NCI-H2029 treated with DMSO at 0.1 percent for 48 hours (cell line): ENCODE measurements around the gene DUS3L.

Experiments used
- DNase-seq: peaks from one replicate; lab custom pipeline; 2025; lab: John Stamatoyannopoulos, UW

The DUS3L gene

DNA sequence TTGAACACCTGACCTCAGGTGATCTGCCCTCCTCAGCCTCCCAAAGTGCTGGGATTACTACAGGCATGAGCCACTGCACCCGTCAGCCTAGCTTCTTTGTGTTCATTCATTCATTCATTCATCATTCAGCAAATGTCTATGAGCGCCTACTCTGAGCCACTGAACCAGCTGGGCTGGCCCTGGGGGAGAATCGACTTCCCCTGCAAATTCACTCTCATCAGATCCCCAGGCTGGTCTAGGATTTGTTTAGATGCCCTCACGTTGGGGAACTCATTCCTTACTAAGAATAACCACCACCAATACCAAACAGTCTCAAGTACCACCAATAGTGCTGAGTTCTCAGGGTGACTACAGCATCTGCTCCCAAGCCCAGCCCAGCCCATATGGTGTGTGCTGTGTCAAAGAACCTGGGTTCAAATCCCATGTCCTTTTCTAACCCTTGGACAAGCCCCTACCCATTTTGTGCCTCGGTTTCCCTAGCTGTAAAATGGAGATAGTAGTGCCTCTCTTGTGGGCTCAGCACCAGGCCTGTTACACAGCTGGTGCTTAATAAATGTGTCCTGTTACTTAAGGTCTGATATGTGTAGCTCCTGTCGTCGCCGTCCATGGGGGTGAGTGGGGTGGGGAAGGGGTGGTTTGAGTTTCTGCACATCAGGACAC, 30.7 kb upstream of the DUS3L start:
- no peak for DNase-seq

DNA sequence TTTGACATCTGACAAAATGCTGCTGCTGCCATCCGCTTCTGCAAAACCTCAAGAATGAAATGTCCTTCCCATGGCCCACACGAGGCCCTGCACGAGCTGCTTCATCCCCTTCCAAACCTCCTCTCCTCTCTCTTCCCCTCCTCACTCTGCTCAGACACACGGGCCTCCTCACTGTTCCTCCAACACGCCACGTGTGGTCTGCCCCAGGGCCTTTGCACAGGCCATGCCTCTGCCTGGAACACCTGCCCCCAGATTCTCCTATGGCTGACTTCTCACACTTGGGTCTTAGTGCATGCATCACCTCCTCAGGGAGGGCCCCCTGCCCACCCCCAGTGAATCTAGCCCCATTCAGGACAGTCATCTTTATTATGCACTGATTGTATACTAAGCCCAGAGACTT, 29.8 kb upstream of the DUS3L start:
- DNase-seq: no peak

DNA sequence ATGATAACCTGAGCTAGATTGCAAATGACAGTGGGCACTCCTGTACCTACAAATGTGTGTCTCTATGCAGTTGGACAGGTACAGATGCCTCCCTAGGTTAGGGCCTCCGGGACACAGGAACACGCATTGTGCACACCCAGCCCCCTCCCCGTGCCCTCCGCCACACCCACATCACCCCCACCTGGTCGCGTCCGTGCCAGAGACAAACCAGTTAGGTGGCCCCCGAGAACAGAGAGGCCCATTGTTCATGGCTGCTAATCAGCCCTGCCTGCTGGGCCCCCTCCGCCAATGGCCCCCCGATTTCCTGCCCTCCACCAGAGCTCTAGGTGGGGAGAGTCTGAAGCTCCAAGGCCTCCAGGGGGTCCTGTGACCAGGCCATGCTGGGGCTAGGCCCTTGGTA, 27.6 kb upstream of the DUS3L start:
- DNase-seq: no peak

GRCh38 chr19:5817218-5817617, 26.3 kb upstream of the DUS3L start:
- DNase-seq: no peak

DNA sequence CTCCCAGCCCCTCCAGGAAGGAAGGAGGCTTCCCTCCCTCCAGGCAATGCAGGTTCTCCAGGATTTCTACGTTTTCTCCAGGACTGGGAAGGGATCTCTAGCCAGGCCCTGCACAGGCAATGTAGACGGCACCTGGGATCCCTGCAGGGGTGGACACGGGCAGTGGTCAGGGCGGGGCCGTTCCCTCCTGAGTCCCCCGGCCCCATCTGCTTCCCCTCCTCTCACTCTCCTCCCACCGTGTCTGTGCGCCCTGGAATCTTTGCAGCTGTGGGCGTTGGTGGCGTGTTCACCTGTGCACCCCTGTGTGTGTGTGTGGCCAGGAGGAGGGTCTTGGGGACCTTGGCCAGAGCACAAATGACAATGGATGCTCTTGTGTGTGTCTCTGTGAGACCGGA, 23.9 kb upstream of the DUS3L start:
- no peak for DNase-seq

- no peak for DNase-seq
Measured at GRCh38 chr19:5814123-5814851, 23.3 kb upstream of the DUS3L start.

DNA sequence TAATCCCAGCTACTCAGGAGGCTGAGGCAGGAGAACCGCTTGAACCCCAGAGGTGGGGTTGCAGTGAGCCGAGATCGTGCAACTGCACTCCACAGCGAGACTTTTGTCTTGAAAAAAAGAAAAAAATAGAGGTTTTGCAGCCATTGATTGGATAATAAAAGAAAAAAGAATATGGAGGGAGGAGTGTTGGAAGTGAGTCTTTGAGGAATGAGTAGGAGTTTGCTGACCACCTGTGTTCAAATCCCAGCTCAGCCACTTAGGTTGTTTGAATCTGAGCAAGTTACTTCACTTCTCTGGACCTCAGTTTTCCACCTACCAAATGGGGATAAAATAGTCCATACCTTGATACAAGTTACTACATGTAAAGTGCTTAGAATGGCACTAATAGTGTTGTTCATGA, 20.2 kb upstream of the DUS3L start:
- DNase-seq: no peak

DNA sequence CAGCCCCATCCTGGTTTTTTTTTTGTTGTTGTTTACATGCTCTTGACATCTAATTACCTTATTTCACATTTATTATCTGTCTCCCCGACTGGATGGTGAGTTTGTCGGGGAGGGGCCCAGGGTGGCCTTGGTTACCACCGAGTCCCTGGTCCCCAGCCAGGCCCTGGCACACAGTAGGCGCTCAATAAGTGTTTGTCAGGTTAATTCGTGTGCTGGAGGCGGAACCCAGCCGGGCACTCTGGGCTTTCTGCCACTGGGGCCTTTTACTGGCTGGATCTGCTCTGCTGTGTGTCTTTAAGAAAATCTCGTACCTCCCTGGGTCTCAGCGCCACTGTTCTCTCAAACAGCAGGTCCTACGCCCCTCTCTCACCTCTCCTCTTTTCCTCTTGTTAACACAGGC, 18.5 kb upstream of the DUS3L start:
- no peak for DNase-seq

GRCh38 chr19:5809053-5809452, 18.1 kb upstream of the DUS3L start:
- no peak for DNase-seq

DNA sequence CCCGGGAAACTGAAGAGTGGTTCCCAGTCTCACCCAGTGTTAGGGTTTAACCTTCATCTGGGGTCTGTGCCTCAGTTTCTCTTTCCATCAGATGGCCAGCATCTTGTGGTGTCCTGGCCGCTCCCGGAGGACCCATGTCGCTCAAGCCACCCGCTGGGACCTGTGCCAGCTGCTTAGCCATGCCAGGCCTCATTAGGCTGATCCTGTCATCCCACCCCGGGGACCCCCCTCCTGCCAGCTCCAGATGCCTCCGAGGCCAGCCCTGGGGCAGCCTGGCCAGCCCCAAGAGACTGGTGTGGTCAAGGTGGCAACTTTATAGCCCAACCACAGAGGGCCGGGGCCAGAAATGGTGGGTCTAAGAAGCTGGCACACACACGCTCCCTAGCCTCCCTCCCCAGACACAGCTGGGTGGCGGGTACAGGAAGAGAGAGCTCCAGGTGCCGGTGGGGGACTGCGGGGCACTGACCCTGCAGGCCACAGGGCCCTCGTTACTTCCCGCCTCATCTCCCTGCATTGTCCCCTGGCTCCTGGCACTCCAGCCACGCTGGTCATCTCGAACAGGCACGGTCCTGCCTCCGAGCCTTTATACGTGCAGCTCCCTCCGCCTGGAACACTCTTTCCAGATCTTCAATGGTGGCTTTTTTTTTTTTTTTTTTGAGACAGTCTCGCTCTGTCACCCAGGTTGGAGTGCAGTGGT, 17.3 kb upstream of the DUS3L start:
- no peak for DNase-seq

- DNase-seq: no peak
Measured at GRCh38 chr19:5806905-5807304, 15.9 kb upstream of the DUS3L start.

DNA sequence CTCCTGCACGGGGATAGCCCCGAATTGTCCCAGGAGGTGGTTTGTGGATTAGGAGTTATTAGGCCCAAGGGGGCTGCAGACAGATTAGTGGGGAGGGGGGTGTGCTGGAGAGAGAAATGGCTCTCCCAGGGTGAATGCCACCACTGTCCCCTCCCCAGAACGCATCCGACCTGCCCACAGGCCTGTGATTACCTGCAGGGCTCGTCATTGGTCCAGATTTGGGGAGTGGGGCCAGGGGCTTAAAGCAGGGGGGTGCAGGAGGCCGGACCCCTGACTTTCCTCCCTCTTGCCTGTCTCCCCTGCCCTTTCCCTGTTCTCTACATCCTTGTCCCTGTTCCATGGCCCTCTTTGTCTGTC, 15.1 kb upstream of the DUS3L start:
- DNase-seq: no peak

DNA sequence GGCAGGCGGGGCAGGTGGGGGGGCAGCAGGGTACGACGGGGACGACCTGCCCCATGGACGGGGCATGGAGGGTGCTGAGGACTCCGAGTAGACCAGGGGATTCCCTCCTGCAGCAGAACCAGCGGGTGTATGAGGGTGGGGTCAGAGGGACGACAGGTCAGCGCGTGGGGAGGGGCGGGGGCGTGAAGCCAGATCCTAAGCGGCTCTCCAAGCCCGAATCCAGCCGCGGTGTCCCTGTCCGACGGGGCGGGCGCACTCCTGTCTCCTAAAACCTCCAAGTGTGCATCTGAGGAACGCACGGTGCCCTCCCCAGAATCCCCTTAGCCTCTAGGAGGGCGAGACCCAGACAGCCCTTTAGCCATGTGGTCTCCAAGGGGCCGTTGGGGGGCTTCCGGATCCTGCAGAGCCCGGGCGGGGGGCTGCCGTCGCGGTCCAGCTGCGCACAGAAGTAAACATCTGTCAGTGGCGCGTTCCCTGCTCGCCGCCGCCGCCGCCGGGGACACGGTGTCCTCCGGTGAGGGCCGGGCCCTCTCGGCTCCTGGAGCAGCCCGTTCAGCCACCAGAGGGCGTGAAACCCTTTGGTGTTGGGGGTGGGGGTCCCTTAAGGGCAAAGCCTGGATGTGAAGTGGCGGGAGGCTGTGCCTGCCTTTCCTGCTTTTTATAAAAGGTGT, 14.6 kb upstream of the DUS3L start:
- DNase-seq: peak; percentile 32

DNA sequence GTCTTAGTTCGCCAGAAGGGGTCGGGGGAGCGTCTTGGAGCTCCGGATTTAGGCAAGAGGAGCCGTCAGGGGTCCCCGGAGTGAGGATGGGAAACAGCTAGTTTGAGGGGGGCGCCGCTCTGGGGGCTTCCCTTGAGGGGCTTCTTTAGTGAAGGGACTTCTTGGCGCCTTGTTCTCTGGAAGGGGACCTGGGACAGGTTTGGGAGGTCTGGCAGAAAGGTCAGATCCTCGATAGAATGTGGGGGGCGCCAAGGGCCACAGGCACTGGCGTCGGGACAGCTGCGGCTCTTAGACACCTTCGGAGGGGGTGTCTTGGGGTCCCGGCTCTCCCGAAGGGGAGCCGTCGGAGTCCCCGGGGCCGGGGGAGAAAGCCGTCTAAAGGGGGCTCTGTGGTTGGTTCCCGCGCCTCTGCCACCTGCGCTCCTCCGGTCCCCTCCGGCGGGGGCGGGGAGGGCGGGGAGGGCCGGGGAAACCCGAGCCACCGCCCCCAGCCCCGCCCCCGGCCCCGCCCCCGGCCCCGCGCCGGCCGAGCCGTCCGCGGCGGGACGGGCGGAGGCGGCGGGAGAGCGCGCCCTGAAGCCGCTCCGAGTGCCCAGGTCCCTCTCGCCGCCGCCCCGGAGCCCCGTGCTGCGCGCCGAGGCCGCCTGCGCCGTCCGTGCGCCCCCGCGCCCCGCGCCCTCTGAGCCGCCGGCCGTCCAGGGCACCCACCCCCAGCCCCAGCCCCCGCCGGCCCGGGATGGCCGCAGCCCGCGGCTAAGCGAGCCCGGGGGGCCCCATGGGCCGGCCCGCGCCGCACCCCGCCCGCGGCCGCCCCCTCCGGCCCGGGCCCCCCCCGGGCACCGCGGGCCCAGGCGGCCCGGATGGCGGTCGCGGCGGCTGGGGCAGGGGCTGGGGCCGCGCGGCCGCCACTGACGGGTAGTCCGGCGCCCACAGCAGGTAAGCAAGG, 13.8 kb upstream of the DUS3L start, which contains the start of gene NRTN:
TSS of gene NRTN (plus strand) at position 552 of the 946 bp plus-strand sequence. CDS start 19,099 bp downstream, outside the sequence.
- DNase-seq: no peak

GRCh38 chr19:5803752-5804515, 13.0 kb upstream of the DUS3L start:
- peak; percentile 71 for DNase-seq

- no peak for DNase-seq
Measured at GRCh38 chr19:5803441-5803751, 12.4 kb upstream of the DUS3L start.

DNA sequence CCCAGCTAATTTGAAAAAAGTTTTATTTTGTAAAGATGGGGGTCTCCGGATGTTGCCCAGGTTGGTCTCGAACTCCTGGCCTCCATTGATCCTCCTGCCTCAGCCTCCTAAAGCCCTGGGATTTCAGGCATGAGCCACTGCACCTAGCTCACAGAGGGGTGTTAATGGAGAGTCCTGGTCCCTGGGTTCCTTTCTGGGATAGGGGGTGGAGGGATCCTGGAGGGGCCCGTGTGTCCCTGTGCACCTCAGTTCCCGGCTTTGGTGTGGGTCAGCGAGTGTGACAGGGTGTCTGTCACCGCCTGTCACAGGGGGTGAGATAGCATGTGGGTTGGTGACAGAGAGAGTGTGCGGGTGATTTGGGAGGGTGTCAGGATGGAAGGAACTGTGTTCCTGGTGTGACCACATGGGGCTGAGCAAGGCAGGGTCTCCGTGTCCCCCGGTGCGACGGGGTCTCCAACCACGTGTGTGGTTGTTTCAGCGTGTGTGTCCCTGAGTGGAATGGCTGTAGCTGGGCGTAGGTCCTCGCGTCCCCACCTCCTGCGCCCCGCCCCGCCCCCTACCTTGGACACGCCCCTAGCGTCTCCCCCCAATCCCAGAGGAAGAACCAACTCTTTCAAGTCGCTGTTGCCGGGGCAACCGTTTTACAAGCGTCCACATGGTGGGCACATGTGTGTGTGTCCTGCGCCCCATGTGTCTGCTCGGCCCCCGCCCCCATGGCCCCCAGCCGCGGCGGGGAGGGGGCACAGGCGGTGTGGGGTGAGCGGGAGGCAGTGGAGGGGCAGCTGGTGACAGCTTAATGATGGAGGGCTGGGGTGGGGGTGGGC, 11.0 kb upstream of the DUS3L start:
- no peak for DNase-seq

- no peak for DNase-seq
Measured at GRCh38 chr19:5800361-5801270, 9.7 kb upstream of the DUS3L start.
